Activated naive CD8-positive, alpha-beta T cell treated with anti-CD3 and anti-CD28 coated beads, Interleukin-2, amount 10 ng/mL, durations not matched to agents 7 days and 5 days (primary cell): ENCODE data around the gene FHOD3. TPM values are rescaled to one million over a fixed set of nuclear protein-coding genes. Genes with fewer than 3 reads are reported as not detected.
"Not testable (repeated sequence)": the region's sequence is repeated elsewhere in the genome, so short reads cannot be mapped to it uniquely, and the experiment has no call there.

Experiments
- ATAC-seq: fragments of 150-1000 bp; cut with Tn5 transposase; one replicate; pipeline ENCODE4 v1.10.0; 2021; ENCODE audit warnings: low read depth, moderate library complexity
- POLR2A ChIA-PET: fragments of 350-600 bp; sonication (Branson Sonifier 250); formaldehyde crosslinking; loops from one replicate; lab custom pipeline; 2021; ENCODE audit warnings: antibody characterized with exemption; lab: Charles Lee
- DNase-seq: peaks from one replicate; pipeline ENCODE4 v3.0.0; 2021
- H3K27ac Mint-ChIP-seq: one replicate; pipeline ENCODE4 v1.8.0; 2022; ENCODE audit warnings: mild to moderate bottlenecking, mixed read lengths
- H3K27me3 Mint-ChIP-seq: one replicate; pipeline ENCODE4 v1.8.0; 2022; ENCODE audit warnings: mild to moderate bottlenecking, moderate library complexity, mixed read lengths
- H3K36me3 Mint-ChIP-seq: one replicate; pipeline ENCODE4 v1.8.0; 2021; ENCODE audit warnings: mild to moderate bottlenecking, mixed read lengths
- H3K4me1 Mint-ChIP-seq: one replicate; pipeline ENCODE4 v1.8.0; 2021; ENCODE audit warnings: mixed read lengths
- H3K4me3 Mint-ChIP-seq: one replicate; pipeline ENCODE4 v1.8.0; 2022; ENCODE audit warnings: mild to moderate bottlenecking, moderate library complexity, mixed read lengths
- H3K9me3 Mint-ChIP-seq: one replicate; pipeline ENCODE4 v1.8.0; 2021; ENCODE audit warnings: mixed read lengths
- total RNA-seq, 2 experiments: library from RNA; stranded (reverse); gene quantifications; one replicate each; pipeline ENCODE4 v1.2.3, GENCODE V29; 2021

FHOD3 gene
- total RNA-seq, 2 experiments from 2014 or later, result not detected

DNA sequence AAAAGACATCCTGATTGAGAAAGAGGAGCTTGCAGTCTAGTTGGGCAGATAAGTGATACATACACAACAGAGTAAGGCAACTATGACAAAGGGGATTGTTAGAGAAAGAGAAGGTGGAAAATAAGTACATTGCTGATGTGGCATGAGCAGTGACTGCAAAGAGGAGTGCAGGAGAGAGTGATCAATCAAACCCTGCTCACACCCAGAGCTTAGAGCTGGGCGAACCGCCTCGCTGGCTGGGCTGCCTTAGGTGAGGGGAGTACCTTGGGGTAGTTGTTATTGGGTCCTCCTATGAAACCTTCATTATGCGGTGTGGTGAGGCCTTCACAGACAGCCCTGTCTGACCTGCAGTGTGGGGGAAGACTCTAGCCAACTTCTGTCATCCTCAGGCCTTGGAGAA, 161.7 kb downstream of the FHOD3 start:
- H3K4me3 Mint-ChIP-seq, result no peak overlapping the region
- ATAC-seq (no peak), DNase-seq (no peak)
- POLR2A ChIA-PET, result no interaction called here
- no peaks in the 10 kb centered on the region for H3K9me3 Mint-ChIP-seq
- H3K36me3 Mint-ChIP-seq, result no peaks in the 10 kb centered on the region
- H3K27me3 Mint-ChIP-seq, result peaks cover 15% of the 10 kb centered on the region
- no peaks in the 10 kb centered on the region for H3K4me1 Mint-ChIP-seq
- H3K27ac Mint-ChIP-seq, result no peak overlapping the region

DNA sequence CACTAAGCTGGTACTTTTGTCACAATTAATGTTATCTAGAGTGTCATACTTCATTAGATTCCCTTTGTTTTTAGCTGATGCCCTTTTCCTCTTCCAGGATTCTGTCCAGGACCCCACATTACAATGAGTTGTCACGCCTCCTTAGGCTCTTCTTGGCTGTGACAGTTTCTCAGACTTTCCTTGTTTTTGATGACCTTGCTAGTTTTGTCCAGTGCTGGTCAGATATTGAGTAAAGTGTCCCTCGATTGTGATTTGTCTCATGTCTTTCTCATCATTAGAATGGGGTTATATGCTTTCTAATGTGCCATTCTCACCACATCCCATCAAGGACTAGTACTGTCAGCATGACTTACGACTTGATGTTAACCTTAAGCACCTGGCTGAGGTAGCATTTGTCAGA, 162.3 kb downstream of the FHOD3 start:
- no peak for ATAC-seq
- no peaks in the 10 kb centered on the region for H3K4me1 Mint-ChIP-seq
- POLR2A ChIA-PET, result no interaction called here
- peaks cover 17% of the 10 kb centered on the region for H3K27me3 Mint-ChIP-seq
- H3K4me3 Mint-ChIP-seq, result no peak overlapping the region
- no peak overlapping the region for H3K27ac Mint-ChIP-seq
- no peaks in the 10 kb centered on the region for H3K9me3 Mint-ChIP-seq
- no peaks in the 10 kb centered on the region for H3K36me3 Mint-ChIP-seq
- DNase-seq, result no peak

DNA sequence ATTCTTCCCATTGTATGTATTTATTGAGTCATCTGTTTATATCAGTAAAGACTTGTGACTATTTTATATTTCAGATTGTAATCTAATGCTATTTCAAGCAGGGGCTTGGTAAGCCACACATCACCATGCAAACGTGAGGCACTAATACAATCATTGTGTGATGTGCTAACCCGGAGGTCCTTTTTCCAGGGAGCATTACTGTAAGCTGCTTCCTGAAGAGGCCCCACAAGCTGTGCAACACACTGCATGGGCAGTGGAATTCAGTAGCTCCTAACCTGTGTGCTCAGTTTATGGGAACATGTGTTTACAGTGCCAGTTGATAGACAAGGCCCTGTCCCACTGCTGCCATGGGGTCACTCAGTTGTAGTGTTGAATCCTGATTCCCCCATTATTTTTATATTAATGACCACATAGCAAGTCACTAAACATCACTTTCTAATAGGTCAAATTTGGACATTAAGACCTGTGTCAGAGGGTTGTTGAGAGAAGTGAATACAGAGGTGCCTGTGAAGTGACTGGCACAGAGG, 162.9 kb downstream of the FHOD3 start:
- Mint-ChIP-seq H3K4me1 (no peaks in the 10 kb centered on the region), H3K4me3 (no peak overlapping the region)
- POLR2A ChIA-PET, result no interaction called here

DNA sequence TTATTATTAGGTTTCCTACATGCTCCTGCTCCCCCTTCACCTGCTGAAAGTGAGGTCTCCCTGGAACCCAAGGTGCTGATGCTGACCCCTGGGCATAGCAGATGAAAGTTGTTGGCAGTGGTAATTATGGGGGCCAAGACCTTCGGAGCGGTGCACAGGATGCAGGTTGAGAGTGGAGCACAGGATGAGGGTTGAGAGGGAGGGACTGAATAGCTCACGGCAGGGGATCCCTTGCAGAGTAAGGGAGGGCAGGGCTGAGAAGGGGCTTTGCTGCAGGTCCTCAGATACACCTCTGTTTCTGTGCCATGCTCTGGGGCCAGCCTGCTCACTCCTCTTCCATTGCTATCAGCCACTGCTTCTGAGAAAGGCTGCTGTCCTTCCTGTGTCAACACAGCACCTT, 163.3 kb downstream of the FHOD3 start:
- Mint-ChIP-seq H3K4me1 (no peaks in the 10 kb centered on the region), H3K36me3 (no peaks in the 10 kb centered on the region), H3K9me3 (no peaks in the 10 kb centered on the region), H3K4me3 (no peak overlapping the region), H3K27me3 (peaks cover 17% of the 10 kb centered on the region), H3K27ac (no peak overlapping the region)
- DNase-seq (no peak), ATAC-seq (no peak)
- POLR2A ChIA-PET, result no interaction called here

More for the DNA sequence above, 162.9 kb downstream of the FHOD3 start:
- Mint-ChIP-seq H3K27me3 (peaks cover 17% of the 10 kb centered on the region), H3K36me3 (no peaks in the 10 kb centered on the region), H3K27ac (no peak overlapping the region), H3K9me3 (no peaks in the 10 kb centered on the region)
- DNase-seq, result no peak
- no peak for ATAC-seq

DNA sequence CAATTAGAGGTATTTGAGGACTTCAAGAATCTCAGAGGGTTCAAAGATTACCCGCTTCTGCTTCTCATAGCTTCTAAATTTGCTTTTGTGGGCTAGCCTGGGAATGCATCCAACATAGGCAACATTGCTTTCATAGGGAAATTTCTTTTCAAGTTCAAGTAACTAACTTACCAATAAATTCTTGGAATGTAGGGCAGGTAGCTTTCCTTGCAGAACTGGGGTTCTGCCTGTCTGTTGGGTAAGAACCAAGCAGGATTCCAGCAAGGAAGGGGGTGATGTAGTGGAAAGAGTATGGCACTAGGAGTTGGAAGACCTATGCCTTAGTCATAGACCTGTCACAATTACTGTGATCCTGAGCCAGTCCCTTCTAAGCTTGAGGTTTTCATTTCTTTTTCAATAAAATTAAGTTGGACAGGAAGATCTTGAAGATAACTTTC, 164.1 kb downstream of the FHOD3 start:
- no peaks in the 10 kb centered on the region for H3K36me3 Mint-ChIP-seq

DNA sequence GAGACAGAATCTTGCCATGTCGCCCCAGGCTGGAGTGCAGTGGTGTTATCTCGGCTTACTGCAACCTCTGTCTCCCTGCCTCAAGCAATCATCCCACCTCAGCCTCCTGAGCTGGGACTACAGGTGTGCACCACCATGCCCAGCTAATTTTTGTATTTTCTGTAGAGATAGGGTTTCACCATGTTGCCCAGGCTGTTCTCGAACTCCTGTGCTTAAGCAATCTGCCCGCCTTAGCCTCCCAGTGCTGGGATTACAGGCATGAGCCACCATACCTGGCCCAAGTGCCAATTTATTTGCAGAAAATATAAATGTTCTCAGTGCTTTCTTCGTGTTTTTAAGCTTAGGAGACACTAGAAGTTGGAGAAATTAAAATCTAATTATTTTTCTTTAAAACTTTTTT, 166.0 kb downstream of the FHOD3 start:
- H3K27me3 Mint-ChIP-seq, result peaks cover 12% of the 10 kb centered on the region
- H3K27ac Mint-ChIP-seq, DNase-seq, H3K4me1 Mint-ChIP-seq, POLR2A ChIA-PET, H3K9me3 Mint-ChIP-seq, H3K36me3 Mint-ChIP-seq, ATAC-seq, H3K4me3 Mint-ChIP-seq: not testable (repeated sequence)

More for the DNA sequence above, 164.1 kb downstream of the FHOD3 start:
- H3K27me3 Mint-ChIP-seq, result peaks cover 15% of the 10 kb centered on the region
- no peak overlapping the region for H3K27ac Mint-ChIP-seq
- H3K4me1 Mint-ChIP-seq, result no peaks in the 10 kb centered on the region
- no peak overlapping the region for H3K4me3 Mint-ChIP-seq
- ATAC-seq (no peak), DNase-seq (no peak)
- H3K9me3 Mint-ChIP-seq, result no peaks in the 10 kb centered on the region
- POLR2A ChIA-PET, result no interaction called here

DNA sequence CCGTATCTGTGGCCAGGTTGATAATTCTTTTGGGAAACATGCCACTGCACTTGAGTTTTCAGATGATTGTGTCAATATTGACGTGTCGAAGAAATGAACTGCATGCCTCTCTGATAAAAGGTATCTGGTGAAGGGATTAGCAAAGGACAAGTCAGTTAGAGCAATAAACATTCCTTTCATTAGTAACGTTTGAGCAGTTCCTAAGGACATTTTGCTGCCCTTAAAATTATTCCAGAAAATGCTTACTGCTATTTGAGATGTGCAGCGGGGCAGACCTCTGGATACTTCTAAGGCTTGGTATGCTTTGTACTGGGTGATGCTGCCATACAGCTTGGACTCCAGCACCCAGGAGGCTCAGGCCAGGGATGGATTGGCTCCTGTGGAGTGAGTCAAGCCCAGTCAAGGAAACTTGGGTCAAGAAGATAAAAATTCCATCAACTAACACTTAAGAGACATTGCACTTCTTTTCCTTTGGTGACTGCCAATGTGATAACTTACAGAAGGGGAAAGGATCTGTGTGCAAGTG, 166.7 kb downstream of the FHOD3 start:
- ATAC-seq (no peak), DNase-seq (no peak)
- Mint-ChIP-seq H3K9me3 (no peaks in the 10 kb centered on the region), H3K27ac (no peak overlapping the region), H3K4me3 (no peak overlapping the region), H3K36me3 (no peaks in the 10 kb centered on the region), H3K27me3 (peaks cover 6% of the 10 kb centered on the region), H3K4me1 (no peaks in the 10 kb centered on the region)
- POLR2A ChIA-PET, result no interaction called here

DNA sequence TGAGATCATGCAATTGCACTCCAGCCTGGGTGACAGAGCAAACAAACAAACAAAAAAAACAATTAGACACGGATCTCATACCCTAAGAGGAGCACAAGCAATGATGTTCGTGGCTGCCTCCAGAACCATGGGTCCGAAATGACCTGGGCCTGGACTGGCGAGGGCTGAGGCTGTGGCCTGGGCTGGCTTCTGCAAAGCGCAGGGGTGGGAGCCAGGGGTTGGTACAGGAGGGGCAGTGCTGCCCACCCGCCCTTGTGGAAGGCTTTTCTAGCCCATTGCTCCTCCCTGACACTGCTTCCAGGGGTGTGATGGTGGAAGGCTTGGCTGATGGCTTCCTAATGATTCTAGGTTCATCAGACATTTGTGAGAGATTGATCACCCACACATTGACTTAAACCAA, 167.8 kb downstream of the FHOD3 start:
- H3K9me3 Mint-ChIP-seq, result no peaks in the 10 kb centered on the region
- DNase-seq, result no peak
- no peaks in the 10 kb centered on the region for H3K4me1 Mint-ChIP-seq
- ATAC-seq, result no peak
- POLR2A ChIA-PET, result no interaction called here
- peaks cover 4% of the 10 kb centered on the region for H3K27me3 Mint-ChIP-seq
- H3K4me3 Mint-ChIP-seq, result no peak overlapping the region
- H3K27ac Mint-ChIP-seq, result no peak overlapping the region
- H3K36me3 Mint-ChIP-seq, result no peaks in the 10 kb centered on the region

DNA sequence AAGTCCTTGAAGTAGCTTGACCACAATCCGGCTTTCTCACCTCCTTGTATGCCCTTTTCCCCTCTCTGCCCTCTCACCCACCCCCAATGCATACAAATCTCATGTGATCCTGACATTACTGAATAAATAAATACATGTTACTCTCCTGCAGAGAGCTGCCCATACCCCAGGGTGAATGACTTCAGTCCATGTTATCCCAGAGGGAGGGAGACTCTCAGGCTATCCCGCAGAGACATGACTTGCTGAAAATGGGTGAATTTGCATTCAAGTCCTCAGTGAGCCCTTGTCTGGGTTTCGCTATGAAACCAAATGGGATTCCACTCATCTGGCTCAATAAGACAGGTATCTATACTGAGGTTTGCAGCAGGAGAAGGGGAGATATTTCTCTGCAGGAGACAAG, 168.5 kb downstream of the FHOD3 start:
- H3K4me3 Mint-ChIP-seq, result no peak overlapping the region
- POLR2A ChIA-PET, result no interaction called here

DNA sequence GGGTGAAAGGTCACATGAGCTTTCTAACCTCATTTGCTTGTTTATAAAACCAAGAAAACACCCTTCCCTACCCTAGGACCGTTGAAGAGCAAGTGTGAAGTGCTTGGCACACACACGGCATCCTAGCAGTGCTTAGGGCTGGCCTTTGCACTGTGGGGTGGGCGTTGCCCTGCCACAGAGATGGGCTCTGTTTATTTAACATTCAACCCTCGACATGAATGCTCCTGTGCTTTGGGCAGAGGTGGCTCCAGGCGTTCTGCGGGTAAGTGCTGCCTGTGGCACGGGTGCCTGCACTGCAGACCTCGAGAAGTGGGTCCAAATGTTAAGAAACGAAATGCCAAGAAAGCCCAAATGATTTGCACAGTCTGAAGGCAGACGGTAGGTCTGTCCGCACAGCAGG, 170.1 kb downstream of the FHOD3 start:
- H3K9me3 Mint-ChIP-seq, result no peaks in the 10 kb centered on the region
- no peaks in the 10 kb centered on the region for H3K36me3 Mint-ChIP-seq
- no peak for ATAC-seq
- POLR2A ChIA-PET, result no interaction called here
- no peak overlapping the region for H3K4me3 Mint-ChIP-seq
- no peaks in the 10 kb centered on the region for H3K4me1 Mint-ChIP-seq
- peaks cover 2% of the 10 kb centered on the region for H3K27me3 Mint-ChIP-seq
- no peak overlapping the region for H3K27ac Mint-ChIP-seq
- DNase-seq, result no peak

More for the DNA sequence above, 168.5 kb downstream of the FHOD3 start:
- peaks cover 4% of the 10 kb centered on the region for H3K27me3 Mint-ChIP-seq
- H3K27ac Mint-ChIP-seq, result no peak overlapping the region
- no peaks in the 10 kb centered on the region for H3K4me1 Mint-ChIP-seq
- DNase-seq (no peak), ATAC-seq (no peak)
- no peaks in the 10 kb centered on the region for H3K9me3 Mint-ChIP-seq
- no peaks in the 10 kb centered on the region for H3K36me3 Mint-ChIP-seq

DNA sequence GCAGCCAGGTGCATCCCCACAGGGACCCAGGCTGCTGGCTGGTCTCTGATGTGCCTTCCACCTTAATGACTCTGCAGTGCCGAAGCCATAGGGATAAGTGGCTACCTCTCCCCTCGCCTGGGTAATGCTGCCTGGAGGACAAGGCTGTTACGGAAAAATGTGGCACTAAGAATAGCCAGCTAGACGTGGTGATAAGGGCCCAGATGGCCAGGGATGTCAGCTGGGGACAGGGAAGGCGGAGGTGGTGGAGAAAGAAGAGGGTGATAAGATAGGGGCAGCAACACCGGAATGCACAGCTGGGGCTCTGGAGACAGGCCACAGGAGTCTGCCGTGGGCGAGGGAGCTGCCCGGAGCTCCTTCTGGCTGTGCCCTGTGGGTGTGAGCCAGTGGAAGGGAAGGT, 170.6 kb downstream of the FHOD3 start:
- Mint-ChIP-seq H3K27ac (no peak overlapping the region), H3K9me3 (no peaks in the 10 kb centered on the region), H3K36me3 (no peaks in the 10 kb centered on the region), H3K27me3 (peaks cover 2% of the 10 kb centered on the region), H3K4me1 (no peaks in the 10 kb centered on the region), H3K4me3 (no peak overlapping the region)
- POLR2A ChIA-PET, result no interaction called here
- ATAC-seq, result no peak
- DNase-seq, result no peak

DNA sequence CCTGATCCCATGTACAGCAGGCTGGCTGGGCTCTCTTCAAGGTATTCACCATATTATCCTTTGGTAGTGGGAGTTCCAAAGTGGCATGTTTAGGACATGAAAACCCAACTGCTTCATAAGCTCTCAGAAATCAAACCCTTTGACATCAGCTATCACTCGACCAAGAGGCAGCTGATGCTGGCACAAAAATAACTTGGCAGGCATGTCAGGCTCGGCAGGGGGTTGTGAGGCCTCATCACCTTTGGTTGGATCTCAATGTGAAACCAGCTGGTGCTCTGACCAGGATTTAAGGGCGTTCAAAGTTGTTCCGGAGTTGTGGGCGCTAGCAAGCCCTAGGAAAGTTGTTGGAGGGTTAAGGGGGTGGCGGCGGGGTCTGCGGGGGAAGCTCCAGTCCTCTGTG, 171.9 kb downstream of the FHOD3 start:
- H3K9me3 Mint-ChIP-seq, result peaks cover 3% of the 10 kb centered on the region
- ATAC-seq, result no peak
- DNase-seq, result no peak
- POLR2A ChIA-PET, result interaction anchor here (0.7 kb wide), 1 partner anchor 359 kb away, joined by 4 read pairs; the partner anchor contains the start of gene TPGS2
- no peak overlapping the region for H3K27ac Mint-ChIP-seq
- no peak overlapping the region for H3K4me3 Mint-ChIP-seq
- H3K4me1 Mint-ChIP-seq, result no peaks in the 10 kb centered on the region
- H3K27me3 Mint-ChIP-seq, result peaks cover 5% of the 10 kb centered on the region
- no peaks in the 10 kb centered on the region for H3K36me3 Mint-ChIP-seq

DNA sequence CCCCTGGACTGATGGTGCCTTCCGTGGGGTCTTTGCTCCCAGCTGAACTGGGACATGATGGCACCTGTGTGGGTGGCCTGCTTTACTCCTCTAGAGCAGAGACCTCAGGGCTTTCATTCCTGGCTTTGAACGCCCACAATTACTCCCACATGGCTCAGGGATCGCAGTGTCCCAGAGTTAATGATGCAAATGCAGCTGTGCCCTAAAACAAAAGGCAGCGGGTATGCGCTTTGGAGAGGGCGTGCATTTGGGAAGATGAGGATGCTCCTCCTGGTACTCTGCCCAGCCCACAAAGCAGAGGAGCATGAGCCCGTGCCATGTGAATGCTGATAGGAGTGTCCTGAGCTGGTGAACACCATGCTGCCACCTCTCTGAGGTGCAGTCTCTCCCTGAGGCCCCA, 173.4 kb downstream of the FHOD3 start:
- Mint-ChIP-seq H3K9me3 (peaks cover 3% of the 10 kb centered on the region), H3K4me3 (no peak overlapping the region), H3K4me1 (no peaks in the 10 kb centered on the region), H3K36me3 (no peaks in the 10 kb centered on the region), H3K27ac (no peak overlapping the region), H3K27me3 (peaks cover 5% of the 10 kb centered on the region)
- POLR2A ChIA-PET, result no interaction called here
- DNase-seq (no peak), ATAC-seq (no peak)

DNA sequence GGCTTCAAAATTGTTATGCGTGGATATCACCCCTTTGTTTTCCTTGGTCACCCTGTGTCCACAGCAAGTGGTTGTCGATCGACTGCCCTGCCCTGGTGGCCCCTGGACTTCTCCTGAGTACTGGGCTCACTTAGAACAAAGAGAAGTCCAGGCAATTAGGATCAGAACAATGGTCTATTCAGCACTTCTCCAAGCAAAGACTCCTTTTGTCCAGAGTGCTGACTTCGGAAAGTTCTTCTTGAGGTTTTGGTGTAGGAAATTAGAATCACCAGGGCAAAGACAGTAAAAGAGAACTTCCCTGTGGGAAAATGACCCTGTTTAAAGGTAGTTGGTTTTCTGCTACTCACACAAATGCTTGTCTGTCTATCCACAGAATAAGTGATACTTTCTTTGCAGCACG, 173.9 kb downstream of the FHOD3 start:
- DNase-seq (no peak), ATAC-seq (no peak)
- Mint-ChIP-seq H3K27me3 (peaks cover 10% of the 10 kb centered on the region), H3K27ac (no peak overlapping the region), H3K4me3 (no peak overlapping the region), H3K9me3 (peaks cover 3% of the 10 kb centered on the region), H3K36me3 (no peaks in the 10 kb centered on the region), H3K4me1 (no peaks in the 10 kb centered on the region)
- POLR2A ChIA-PET, result no interaction called here
